Measurements from ENCODE around the gene KRTAP10-11.

The KRTAP10-11 gene

GRCh38 chr21:44696572-44696971, 50.4 kb downstream of the KRTAP10-11 start:
- no peak for DNase-seq (ENCODE audit: low spot score)

Measured in hematopoietic multipotent progenitor cell treated with erythropoietin and hydrocortisone succinate and interleukin-3 and kit ligand, for 15 days (in vitro differentiated cells).